WTC11 (cell line): Measurements from ENCODE around the gene ZSCAN4. TPM values are rescaled to one million over a fixed set of nuclear protein-coding genes. Genes with fewer than 3 reads are reported as not detected.

Experiments
- ATAC-seq: fragments of 200-7000 bp; cut with Tn5 transposase; 2 replicates; pipeline ENCODE4 v1.10.0; 2021; ENCODE audit warnings: mild to moderate bottlenecking, moderate library complexity
- CTCF ChIA-PET: fragments of 300-600 bp; sonication (Branson Sonifier 250); formaldehyde crosslinking; loops from one replicate; lab custom pipeline; 2021; ENCODE audit warnings: antibody characterized with exemption; lab: Charles Lee
- POLR2A ChIA-PET: fragments of 350-600 bp; sonication (Branson Sonifier 250); formaldehyde crosslinking; loops from one replicate; lab custom pipeline; 2021; ENCODE audit warnings: antibody characterized with exemption; lab: Charles Lee
- DNase-seq: peaks from one replicate; pipeline ENCODE4 v3.0.0; 2021; ENCODE audit warnings: low spot score
- H3K27ac Mint-ChIP-seq: 2 replicates; pipeline ENCODE4 v1.8.0; 2021; ENCODE audit warnings: mixed read lengths
- H3K27me3 Mint-ChIP-seq: 2 replicates; pipeline ENCODE4 v1.8.0; 2021; ENCODE audit warnings: low read depth, mild to moderate bottlenecking, moderate library complexity, mixed read lengths
- H3K36me3 Mint-ChIP-seq: 2 replicates; pipeline ENCODE4 v1.8.0; 2021; ENCODE audit warnings: mixed read lengths
- H3K4me1 Mint-ChIP-seq: 2 replicates; pipeline ENCODE4 v1.8.0; 2022; ENCODE audit warnings: mixed read lengths
- H3K4me3 Mint-ChIP-seq: 2 replicates; pipeline ENCODE4 v1.8.0; 2021; ENCODE audit warnings: mild to moderate bottlenecking, moderate library complexity, mixed read lengths
- H3K9me3 Mint-ChIP-seq: 2 replicates; pipeline ENCODE4 v1.8.0; 2021; ENCODE audit warnings: mixed read lengths
- GABPB1 ChIP-seq: sonication (generic); formaldehyde crosslinking; IDR thresholded peaks from 2 replicates; pipeline ENCODE4 v1.8.1; 2023; ENCODE audit warnings: mild to moderate bottlenecking, missing genetic modification reagents
- GRHL2 ChIP-seq: fragments of 250-450 bp; sonication (Bioruptor Pico); IDR thresholded peaks from 2 replicates; pipeline ENCODE4 v1.8.0; 2022; ENCODE audit warnings: mild to moderate bottlenecking, moderate library complexity; ENCODE audit not compliant: insufficient replicate concordance, severe bottlenecking
- IRF2 ChIP-seq: sonication (generic); formaldehyde crosslinking; IDR thresholded peaks from 2 replicates; pipeline ENCODE4 v1.8.0; 2022; ENCODE audit warnings: low read depth, missing genetic modification reagents, borderline replicate concordance
- NFATC4 ChIP-seq: fragments of 250-450 bp; sonication (Bioruptor Pico); IDR thresholded peaks from 2 replicates; pipeline ENCODE4 v1.9.0; 2021; ENCODE audit warnings: mild to moderate bottlenecking
- NR1H2 ChIP-seq: sonication (generic); formaldehyde crosslinking; IDR thresholded peaks from 2 replicates; pipeline ENCODE4 v1.9.0; 2021; ENCODE audit warnings: mild to moderate bottlenecking, moderate library complexity, missing genetic modification reagents
- RELA ChIP-seq: sonication (generic); formaldehyde crosslinking; IDR thresholded peaks from 2 replicates; pipeline ENCODE4 v1.8.1; 2022; ENCODE audit warnings: missing genetic modification reagents, mild to moderate bottlenecking, borderline replicate concordance
- RORB ChIP-seq: fragments of 250-450 bp; sonication (Bioruptor Pico); IDR thresholded peaks from 2 replicates; pipeline ENCODE4 v1.9.0; 2021; ENCODE audit warnings: mild to moderate bottlenecking
- SMAD3 ChIP-seq: sonication (generic); formaldehyde crosslinking; IDR thresholded peaks from 2 replicates; pipeline ENCODE4 v1.8.0; 2022; ENCODE audit warnings: missing genetic modification reagents, mild to moderate bottlenecking, borderline replicate concordance
- ZNF423 ChIP-seq: fragments of 250-450 bp; sonication (Bioruptor Pico); IDR thresholded peaks from 2 replicates; pipeline ENCODE4 v2.1.2; 2022; ENCODE audit warnings: mild to moderate bottlenecking, moderate library complexity
- total RNA-seq: library from RNA; stranded (reverse); gene quantifications from 3 replicates; pipeline ENCODE4 v1.2.3, GENCODE V29; 2021
- TF ChIP-seq, protein P1 (sequence below): sonication (generic); formaldehyde crosslinking; IDR thresholded peaks from 2 replicates; pipeline ENCODE4 v1.8.1; 2023; ENCODE audit warnings: mild to moderate bottlenecking, missing genetic modification reagents
- TF ChIP-seq, protein P2 (sequence below): sonication (generic); formaldehyde crosslinking; IDR thresholded peaks from 2 replicates; pipeline ENCODE4 v1.8.1; 2023; ENCODE audit warnings: mild to moderate bottlenecking, missing genetic modification reagents, borderline replicate concordance
- TF ChIP-seq, protein P3 (sequence below): fragments of 250-450 bp; sonication (Bioruptor Pico); IDR thresholded peaks from 2 replicates; pipeline ENCODE4 v1.9.0; 2021; ENCODE audit warnings: moderate library complexity, mild to moderate bottlenecking, inconsistent platforms, borderline replicate concordance
- TF ChIP-seq, protein P4 (sequence below): fragments of 250-450 bp; sonication (Bioruptor Pico); IDR thresholded peaks from 2 replicates; pipeline ENCODE4 v2.1.2; 2022; ENCODE audit warnings: mild to moderate bottlenecking, moderate library complexity
- TF ChIP-seq, protein P5 (sequence below): sonication (generic); formaldehyde crosslinking; IDR thresholded peaks from 2 replicates; pipeline ENCODE4 v1.8.1; 2023; ENCODE audit warnings: mild to moderate bottlenecking, missing genetic modification reagents, moderate library complexity
- TF ChIP-seq, protein P6 (sequence below): sonication (generic); formaldehyde crosslinking; conservative IDR thresholded peaks from 2 replicates; pipeline ENCODE4 v1.8.1; 2023; ENCODE audit warnings: mild to moderate bottlenecking, low read depth, missing genetic modification reagents, moderate library complexity
- TF ChIP-seq, protein P7 (sequence below): fragments of 250-450 bp; sonication (Bioruptor Pico); IDR thresholded peaks from 2 replicates; pipeline ENCODE4 v1.9.0; 2021; ENCODE audit warnings: mild to moderate bottlenecking

ZSCAN4 gene
- total RNA-seq, 1 experiment from 2014 or later, result 0.13 TPM

DNA sequence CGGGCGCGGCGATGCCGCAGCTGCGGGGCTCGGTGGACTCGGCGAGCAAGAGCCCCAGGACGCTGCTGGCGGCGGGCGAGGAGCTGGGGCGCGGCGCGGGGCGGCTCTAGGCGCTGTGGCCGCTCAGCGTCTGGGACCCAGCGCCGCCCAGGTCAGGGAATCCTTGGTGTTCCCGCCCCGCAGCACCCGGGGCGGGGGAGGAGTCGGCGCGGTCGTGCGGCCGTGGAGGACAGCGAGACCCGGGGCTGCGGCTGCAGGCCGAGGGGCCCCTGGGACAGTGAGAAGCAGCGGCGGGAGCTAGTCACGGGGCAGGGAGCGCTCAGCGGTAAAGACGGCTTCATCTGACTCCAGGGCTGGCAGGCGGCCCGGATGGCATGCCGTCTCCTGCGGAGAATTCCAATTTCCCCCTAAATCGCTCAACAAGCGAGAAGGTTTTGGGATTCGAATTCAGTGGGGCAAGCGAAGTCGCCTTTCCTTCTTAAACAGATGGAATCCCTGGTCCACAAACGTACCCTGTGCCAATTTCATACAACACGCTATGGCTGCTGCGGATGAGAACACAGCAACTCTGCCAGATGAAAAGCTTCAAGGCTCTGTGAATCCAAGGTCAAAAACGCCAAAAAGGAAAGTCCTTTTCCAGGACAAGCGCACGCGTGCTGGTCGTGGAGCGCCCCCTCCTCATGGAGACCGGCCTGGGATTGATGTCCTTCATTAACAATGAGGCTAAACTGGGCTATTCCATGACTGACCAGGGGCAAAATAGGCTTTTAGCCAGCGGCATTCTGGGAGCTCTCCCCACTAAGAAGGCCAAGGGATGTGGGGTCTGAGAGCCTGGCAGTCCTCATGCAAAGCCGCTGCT lies 4.2 kb upstream of the ZSCAN4 start (continued):
- TF ChIP-seq, protein P1, sequence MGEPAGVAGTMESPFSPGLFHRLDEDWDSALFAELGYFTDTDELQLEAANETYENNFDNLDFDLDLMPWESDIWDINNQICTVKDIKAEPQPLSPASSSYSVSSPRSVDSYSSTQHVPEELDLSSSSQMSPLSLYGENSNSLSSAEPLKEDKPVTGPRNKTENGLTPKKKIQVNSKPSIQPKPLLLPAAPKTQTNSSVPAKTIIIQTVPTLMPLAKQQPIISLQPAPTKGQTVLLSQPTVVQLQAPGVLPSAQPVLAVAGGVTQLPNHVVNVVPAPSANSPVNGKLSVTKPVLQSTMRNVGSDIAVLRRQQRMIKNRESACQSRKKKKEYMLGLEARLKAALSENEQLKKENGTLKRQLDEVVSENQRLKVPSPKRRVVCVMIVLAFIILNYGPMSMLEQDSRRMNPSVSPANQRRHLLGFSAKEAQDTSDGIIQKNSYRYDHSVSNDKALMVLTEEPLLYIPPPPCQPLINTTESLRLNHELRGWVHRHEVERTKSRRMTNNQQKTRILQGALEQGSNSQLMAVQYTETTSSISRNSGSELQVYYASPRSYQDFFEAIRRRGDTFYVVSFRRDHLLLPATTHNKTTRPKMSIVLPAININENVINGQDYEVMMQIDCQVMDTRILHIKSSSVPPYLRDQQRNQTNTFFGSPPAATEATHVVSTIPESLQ (CRISPR knock-in tag), result no peak
- TF ChIP-seq, protein P2, sequence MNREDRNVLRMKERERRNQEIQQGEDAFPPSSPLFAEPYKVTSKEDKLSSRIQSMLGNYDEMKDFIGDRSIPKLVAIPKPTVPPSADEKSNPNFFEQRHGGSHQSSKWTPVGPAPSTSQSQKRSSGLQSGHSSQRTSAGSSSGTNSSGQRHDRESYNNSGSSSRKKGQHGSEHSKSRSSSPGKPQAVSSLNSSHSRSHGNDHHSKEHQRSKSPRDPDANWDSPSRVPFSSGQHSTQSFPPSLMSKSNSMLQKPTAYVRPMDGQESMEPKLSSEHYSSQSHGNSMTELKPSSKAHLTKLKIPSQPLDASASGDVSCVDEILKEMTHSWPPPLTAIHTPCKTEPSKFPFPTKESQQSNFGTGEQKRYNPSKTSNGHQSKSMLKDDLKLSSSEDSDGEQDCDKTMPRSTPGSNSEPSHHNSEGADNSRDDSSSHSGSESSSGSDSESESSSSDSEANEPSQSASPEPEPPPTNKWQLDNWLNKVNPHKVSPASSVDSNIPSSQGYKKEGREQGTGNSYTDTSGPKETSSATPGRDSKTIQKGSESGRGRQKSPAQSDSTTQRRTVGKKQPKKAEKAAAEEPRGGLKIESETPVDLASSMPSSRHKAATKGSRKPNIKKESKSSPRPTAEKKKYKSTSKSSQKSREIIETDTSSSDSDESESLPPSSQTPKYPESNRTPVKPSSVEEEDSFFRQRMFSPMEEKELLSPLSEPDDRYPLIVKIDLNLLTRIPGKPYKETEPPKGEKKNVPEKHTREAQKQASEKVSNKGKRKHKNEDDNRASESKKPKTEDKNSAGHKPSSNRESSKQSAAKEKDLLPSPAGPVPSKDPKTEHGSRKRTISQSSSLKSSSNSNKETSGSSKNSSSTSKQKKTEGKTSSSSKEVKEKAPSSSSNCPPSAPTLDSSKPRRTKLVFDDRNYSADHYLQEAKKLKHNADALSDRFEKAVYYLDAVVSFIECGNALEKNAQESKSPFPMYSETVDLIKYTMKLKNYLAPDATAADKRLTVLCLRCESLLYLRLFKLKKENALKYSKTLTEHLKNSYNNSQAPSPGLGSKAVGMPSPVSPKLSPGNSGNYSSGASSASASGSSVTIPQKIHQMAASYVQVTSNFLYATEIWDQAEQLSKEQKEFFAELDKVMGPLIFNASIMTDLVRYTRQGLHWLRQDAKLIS (CRISPR knock-in tag), result peak; percentile 68; the same call in 1 of the 2 replicates
- TF ChIP-seq IRF2 (CRISPR knock-in tag) (no peak), RORB (CRISPR knock-in tag) (no peak), NFATC4 (no peak), ZNF423 (no peak), GRHL2 (CRISPR knock-in tag) (no peak), RELA (CRISPR knock-in tag) (no peak)
- TF ChIP-seq, protein P3, sequence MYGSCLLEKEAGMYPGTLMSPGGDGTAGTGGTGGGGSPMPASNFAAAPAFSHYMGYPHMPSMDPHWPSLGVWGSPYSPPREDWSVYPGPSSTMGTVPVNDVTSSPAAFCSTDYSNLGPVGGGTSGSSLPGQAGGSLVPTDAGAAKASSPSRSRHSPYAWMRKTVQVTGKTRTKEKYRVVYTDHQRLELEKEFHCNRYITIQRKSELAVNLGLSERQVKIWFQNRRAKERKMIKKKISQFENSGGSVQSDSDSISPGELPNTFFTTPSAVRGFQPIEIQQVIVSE, result no peak
- TF ChIP-seq, protein P4, sequence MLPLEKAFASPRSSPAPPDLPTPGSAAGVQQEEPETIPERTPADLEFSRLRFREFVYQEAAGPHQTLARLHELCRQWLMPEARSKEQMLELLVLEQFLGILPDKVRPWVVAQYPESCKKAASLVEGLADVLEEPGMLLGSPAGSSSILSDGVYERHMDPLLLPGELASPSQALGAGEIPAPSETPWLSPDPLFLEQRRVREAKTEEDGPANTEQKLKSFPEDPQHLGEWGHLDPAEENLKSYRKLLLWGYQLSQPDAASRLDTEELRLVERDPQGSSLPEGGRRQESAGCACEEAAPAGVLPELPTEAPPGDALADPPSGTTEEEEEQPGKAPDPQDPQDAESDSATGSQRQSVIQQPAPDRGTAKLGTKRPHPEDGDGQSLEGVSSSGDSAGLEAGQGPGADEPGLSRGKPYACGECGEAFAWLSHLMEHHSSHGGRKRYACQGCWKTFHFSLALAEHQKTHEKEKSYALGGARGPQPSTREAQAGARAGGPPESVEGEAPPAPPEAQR (CRISPR knock-in tag), result no peak

DNA sequence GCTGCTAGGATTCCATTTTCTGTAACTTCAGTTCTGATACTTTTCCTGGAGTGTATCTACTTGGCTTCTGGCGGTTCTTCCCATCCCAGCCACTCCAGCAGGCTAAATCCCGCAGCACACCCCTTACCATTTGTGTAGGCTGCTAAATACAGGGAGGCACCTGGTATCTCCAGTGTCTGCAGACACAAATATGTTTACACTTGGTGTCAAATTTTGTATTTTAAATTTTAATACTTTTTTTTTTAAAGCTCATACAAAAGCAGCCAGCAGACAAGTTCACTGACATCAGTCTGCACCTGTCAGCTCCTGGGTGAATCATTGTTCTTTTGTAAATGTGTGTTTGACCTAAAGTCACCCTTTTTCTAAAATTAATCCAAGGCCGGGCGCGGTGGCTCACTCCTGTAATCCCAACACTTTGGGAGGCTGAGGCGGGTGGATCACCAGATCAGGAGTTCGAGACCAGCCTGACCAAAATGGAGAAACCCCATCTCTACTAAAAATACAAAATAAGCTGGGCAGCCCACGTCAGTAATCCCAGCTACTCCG lies 3.4 kb upstream of the ZSCAN4 start:
- Mint-ChIP-seq H3K4me1 (peaks cover 15% of the 10 kb centered on the region), H3K36me3 (no peaks in the 10 kb centered on the region), H3K27me3 (peaks cover 20% of the 10 kb centered on the region), H3K9me3 (no peaks in the 10 kb centered on the region), H3K4me3 (peak overlapping the region; percentile 86), H3K27ac (no peak overlapping the region)
- no peak for TF ChIP-seq SMAD3 (CRISPR knock-in tag)
- no peak for TF ChIP-seq NR1H2 (CRISPR knock-in tag)
- TF ChIP-seq, protein P5, sequence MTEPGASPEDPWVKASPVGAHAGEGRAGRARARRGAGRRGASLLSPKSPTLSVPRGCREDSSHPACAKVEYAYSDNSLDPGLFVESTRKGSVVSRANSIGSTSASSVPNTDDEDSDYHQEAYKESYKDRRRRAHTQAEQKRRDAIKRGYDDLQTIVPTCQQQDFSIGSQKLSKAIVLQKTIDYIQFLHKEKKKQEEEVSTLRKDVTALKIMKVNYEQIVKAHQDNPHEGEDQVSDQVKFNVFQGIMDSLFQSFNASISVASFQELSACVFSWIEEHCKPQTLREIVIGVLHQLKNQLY (CRISPR knock-in tag), result no peak
- no peak for TF ChIP-seq ZNF423
- TF ChIP-seq, protein P6, sequence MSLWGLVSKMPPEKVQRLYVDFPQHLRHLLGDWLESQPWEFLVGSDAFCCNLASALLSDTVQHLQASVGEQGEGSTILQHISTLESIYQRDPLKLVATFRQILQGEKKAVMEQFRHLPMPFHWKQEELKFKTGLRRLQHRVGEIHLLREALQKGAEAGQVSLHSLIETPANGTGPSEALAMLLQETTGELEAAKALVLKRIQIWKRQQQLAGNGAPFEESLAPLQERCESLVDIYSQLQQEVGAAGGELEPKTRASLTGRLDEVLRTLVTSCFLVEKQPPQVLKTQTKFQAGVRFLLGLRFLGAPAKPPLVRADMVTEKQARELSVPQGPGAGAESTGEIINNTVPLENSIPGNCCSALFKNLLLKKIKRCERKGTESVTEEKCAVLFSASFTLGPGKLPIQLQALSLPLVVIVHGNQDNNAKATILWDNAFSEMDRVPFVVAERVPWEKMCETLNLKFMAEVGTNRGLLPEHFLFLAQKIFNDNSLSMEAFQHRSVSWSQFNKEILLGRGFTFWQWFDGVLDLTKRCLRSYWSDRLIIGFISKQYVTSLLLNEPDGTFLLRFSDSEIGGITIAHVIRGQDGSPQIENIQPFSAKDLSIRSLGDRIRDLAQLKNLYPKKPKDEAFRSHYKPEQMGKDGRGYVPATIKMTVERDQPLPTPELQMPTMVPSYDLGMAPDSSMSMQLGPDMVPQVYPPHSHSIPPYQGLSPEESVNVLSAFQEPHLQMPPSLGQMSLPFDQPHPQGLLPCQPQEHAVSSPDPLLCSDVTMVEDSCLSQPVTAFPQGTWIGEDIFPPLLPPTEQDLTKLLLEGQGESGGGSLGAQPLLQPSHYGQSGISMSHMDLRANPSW (CRISPR knock-in tag), result no peak
- TF ChIP-seq GABPB1 (CRISPR knock-in tag), result no peak
- TF ChIP-seq, protein P7, sequence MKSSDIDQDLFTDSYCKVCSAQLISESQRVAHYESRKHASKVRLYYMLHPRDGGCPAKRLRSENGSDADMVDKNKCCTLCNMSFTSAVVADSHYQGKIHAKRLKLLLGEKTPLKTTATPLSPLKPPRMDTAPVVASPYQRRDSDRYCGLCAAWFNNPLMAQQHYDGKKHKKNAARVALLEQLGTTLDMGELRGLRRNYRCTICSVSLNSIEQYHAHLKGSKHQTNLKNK, result no peak
- ChIA-PET POLR2A (interaction anchor here (1.1 to 2.4 kb wide), 6 partner anchors 13 to 394 kb away, joined by 3 to 19 read pairs (median 4); partner anchors contain the start of genes ZNF135, ZNF154 and ZNF551), CTCF (interaction anchor here (0.6 to 2.6 kb wide), 7 partner anchors 9 to 390 kb away, joined by 3 to 19 read pairs (median 5); partner anchors contain the start of gene ZNF551)
- no peak; the same call in 1 of the 2 replicates for ATAC-seq
- no peak for DNase-seq
